Stimulated activated CD4-positive, alpha-beta T cell treated with anti-CD3 and anti-CD28 coated beads, Interleukin-1b, Interleukin-23, amount 100 ng/mL, for 4 hours (primary cell): ENCODE data around the gene CHST6.
"Not testable (repeated sequence)": the region's sequence is repeated elsewhere in the genome, so short reads cannot be mapped to it uniquely, and the experiment has no call there.

Experiments used
- DNase-seq, 2 donors: peaks; one replicate each; pipeline ENCODE4 v3.0.0-alpha.2; 2020; ENCODE audit warnings: low read depth in 2 of 2

CHST6 gene

DNA sequence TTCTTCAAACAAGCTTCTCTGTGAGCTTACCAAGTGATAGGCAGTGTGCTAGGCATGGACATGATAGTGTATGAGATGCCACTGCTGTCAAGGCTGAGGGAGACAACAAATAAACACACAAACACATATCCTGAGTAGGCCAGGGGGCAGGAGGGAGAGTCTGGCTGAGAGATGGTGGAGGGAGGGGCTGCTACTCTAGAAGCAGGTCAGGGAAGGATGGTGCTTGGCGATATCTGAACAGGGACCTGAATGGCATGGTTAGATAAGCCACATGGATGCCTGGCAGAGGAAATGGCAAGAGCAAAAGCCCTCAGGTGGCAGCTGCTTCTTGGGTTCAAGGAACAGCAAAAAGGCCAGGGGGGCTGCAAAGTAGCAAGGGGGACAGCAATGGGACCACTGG is 8.6 kb upstream of the CHST6 start:
- no peak for DNase-seq

DNA sequence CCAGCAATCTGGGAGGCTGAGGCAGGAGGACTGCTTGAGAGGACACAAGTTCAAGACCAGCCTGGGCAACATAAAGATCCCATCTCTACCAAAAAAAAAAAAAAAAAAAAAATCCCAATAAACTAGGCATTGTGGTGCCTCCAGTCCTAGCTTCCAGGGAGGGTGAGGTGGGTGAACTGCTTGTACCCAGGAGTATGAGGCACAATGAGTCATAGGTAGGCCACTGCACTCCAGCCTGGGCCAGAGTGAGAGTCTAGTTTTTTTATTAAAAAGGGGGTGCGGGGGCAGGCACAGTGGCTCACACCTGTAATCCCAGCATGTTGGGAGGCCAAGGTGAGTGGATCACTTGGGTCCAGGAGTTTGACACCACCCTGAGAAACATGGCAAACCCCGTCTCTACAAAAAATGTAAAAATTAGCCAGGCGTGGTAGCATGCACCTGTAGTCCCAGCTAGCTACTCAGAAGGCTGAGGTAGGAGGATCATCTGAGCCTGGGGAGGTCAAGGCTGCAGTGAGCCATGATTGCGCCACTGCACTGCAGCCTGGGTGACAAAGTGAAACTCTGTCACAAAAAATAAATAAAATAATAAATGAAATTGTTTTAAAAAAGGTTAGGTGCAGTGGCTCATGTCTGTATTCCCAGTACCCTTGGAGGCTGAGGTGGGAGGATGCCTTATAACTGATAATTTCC is 7.8 kb upstream of the CHST6 start:
- no peak for DNase-seq

DNA sequence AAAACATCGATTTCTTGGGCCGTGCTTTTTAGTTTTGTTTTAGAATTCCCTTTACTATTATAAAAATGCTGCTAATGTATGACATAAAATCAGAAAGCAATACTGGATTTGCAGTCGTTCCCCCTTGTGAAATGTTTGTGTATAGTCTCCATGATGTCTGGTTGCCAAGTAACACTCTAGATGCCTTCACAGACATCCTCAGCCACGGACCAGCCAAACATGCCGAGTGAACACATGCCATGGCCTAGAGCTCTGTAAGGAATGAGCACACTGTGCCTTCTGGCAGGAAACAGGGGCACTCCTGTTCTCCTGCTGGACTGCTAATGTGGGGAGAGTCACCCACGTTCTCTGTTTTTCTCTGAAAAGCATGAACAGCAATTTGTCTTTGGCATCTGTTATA is 6.6 kb upstream of the CHST6 start:
- DNase-seq, result not testable (repeated sequence)

DNA sequence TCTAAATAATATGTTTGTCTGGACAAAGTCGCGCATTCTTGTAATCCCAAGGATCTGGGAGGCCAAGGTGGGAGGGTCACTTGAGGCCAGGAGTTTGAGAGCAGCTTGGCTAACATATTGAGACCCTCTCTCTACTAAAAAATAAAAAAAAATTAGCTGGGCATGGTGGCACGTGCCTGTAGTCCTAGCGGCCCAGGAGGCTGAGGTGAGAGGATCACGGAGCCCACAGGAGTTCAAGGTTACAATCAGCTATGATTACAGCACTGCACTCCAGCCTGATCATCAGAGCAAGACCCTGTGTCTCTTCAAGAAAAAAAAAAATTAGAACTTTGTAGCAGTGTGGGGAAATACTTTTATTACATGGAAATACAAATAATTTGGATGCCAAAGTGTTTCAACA is 6.1 kb upstream of the CHST6 start:
- no peak for DNase-seq

DNA sequence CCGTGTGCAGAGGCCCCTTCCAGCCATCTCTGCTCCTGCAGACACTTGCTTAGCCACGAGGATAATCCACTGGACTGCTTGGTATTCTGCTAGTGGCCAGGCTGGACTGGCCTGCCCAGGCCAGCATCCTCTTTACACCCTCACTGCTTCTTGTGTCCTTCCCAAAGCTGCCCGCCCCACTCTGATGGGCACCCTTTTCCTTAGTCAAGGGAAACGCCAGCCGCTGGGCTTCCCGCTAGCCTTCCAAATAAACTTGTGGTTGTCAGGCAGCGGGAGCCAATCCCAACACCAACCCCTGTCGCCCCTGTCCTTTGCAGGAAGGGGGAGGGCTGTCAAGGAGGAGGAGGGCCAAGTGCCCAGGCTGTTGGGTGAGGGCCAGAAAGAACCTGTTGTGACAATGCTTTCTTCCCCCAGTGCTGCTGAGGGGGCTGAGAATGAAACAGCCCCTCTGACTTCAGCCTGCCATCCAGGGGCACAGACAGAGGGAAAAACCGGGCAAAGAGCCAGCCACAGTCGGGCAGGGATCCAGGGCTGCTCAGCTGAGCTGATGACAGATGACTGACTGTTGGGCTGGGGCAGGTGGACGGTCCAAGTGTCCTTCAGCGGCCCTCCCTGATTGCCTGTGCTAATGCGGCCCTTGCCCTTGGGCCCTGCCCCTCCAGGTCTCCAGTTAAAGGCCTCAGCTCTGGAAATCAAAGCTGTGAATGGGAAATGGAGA is 3.5 kb upstream of the CHST6 start:
- DNase-seq, result not testable (repeated sequence)

DNA sequence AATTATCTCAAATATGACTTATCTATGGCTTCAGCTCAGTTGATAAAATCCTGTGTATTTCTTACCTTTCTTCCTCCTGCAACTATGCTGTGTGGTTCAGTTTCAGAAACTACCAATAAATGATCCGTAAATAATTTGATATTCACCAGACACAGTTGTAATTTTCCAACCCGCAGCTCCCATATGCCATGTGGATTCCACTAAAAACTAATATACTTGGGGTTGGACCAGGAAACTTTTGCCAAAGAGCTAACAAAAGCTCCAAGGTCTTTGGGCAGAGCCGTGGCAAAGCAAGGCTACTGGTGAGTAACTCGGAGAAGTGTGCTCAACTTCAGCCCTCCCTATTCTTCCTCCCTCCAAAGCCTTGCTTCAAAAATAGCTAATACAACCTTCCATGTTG is 2.3 kb upstream of the CHST6 start:
- DNase-seq, result no peak

DNA sequence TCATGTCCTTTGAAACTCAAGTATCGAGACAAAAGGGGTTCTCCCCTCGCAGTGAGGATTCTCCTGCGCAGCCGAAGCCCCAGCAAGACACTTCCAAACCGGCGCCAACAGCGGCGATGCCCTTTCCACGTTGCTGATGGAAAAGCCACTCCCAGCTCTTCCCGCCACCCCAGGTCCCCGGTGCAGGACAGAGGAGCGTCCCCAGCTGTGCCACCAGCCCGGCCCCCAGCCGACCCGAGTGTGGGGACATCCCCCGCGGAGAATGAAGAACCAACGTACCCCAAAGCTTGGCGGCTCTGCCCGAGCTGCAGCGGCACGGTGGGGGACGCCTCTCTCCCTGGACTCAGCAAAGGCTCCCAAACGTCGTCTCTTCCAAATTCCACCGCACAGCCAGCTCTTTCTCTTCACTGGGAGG is 573 bp downstream of the CHST6 start:
- no peak for DNase-seq

DNA sequence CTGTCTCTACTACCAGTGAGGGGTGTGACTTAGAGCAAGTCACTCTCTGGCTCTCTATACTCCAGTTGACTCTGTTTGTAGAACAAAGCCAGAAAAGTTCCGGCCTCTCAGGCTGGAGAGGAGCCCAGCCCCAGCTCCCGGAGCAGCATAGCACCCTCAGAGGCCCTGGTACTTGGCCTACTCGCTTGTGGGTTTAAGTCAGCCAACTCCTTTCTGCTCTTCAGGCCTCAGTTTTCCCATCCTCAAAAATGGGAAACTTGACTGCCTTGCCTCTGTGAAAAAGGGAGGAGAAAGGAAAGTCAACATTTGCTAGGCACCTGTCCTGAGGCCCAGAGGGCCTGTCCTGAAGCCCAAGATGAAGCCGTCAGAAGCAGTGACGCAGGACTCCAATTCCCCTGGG is 1.1 kb downstream of the CHST6 start:
- no peak for DNase-seq

DNA sequence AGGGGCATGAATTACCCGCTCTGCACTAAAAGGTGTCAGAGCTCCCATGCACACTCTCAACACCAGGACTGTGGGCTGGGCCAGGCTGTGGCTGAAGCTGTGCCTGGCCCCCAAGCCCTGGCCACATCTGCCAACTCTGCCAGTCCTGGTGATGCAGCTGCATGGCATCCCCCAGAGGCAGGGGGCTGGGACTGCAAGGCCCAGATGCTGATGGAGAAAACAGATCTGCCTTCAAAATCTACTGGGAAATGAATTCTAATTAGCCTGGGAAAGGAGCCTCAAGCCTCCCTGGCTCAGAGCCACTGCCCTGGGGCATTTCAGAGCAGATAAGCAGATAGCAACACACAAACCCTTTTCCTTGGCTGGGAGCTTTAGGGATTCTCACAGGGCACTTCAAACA is 3.4 kb downstream of the CHST6 start:
- DNase-seq, result no peak

DNA sequence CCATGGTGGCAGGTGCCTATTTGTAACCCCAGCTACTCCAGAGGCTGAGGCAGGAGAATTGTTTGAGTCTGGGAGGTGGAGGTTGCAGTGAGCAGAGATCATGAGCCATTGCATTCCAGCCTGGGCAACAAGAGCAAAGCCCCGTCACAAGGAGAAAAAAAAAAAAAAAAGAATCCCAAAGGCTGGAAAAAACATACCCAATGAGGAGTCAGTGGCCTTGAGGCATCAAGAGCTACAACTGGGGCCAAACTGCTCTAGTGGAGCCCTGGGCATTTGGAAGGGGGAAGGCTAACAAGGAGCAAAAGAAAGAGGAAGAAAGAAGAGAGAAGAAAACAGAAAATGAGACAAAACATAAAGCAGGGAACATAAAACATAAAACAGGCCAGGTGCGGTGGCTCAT is 6.9 kb downstream of the CHST6 start:
- no peak for DNase-seq

DNA sequence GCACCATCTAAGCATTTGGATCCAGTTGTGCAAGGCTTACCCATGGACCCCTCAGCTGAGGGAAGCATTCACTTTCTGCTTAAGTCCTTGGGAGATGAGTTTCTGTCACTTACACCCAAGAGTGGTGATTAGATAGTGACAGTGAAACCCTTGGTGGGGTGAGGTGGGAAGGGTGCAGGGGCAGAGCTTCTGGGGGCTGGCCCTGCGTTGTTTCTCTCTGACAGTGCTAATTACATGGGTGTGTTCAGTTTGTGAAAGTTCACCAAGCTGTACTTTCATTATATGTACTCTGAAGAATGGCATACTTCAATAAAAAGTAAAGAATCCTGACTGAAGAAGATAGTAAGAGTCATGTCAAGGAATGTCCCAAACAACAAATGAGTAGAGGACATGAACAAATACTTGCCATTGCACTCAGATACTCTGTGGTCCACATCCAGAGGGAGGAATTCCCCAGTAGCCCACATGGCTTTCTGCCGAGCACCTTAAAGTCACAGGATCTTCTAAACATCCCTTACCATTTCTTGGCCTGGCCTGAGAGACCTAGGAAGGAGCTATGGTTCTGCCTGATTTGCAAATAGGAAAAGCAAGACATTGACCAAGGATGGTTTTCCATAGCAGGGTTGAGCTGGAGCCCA is 8.4 kb downstream of the CHST6 start:
- no peak for DNase-seq

DNA sequence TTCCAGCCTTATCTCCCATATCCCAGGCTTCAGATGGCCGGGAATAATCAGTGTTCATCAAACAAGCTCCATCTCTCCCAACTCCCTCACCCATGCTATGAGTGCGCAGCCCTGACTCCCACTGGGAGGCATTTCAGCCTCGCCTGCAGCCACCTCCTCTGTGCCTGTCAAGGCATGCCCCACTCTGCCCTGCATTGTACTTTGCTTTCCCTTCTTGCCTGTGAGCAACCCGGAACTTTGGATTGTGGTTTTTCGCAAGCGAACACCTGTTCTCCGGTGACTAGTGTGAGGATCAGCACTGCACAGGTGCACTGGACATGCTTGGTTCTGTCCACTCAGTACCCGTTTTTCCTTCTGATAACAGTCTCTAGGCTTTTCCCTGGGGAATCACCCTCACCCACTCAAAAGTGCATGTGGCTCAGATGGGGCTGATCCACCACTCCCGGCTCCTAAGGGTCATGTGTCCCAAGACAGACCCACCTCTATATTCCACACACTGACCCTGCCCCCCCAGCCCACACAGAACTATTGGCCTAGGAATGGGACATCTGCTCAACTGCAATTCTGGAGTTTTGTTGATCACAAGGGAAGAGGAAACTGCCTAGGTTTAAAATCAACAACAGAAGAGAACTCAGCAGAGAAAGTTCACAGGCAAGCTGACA is 9.1 kb downstream of the CHST6 start:
- no peak for DNase-seq

DNA sequence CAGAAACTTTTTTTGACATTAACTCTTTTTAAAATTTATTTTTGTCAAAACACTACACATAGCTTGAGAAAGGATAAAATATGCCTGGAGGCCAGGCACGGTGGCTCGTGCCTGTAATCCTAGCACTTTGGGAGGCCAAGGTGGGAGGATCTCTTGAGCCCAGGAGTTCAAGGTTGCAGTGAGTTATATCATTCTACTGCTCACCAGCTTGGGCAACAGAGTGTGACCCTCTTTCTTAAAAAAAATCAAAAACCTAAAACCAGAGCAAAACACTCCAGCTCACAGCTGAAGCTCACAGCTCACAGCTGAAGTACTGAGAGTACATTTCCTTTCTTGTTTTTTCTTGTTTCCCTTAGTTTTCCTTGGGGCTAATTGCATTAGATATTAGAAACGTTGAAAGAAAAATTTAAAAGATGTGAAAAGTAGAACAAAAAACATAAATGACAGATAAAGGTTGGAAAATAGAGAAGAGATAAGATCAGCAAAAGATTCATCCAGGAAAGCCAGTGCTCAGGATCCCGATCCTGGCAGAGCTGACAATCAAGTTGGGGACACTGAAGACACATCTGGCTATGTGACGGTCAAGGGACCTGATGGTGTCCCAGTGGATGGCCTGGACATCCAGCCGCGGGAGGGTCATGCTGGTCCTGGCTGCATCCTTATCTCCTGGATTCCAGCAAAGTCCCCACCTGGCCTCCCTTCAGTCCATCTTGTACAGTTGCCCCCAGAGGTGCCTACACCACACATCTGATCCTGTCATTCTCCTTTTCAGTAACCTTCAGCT is 9.8 kb downstream of the CHST6 start:
- no peak for DNase-seq

DNA sequence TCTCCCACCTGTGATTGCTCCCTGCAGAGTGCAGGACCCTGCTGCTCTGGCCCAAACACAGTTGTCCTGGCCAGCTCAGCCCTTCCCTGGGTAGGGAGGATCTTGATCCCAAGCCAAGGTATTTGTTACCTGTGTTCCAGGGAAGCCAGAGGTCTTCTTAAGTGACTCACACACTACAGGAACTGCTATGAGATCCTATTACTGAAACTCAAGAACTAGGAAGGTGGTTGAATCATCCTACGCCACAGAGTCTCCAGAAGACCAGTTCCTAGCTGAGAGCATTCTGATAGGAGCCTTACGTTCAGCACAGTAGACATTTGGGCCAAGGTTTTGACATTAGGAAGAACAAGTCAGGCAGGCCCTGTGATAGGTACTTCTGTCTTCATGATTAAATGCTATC is 12.0 kb downstream of the CHST6 start:
- DNase-seq, result no peak

DNA sequence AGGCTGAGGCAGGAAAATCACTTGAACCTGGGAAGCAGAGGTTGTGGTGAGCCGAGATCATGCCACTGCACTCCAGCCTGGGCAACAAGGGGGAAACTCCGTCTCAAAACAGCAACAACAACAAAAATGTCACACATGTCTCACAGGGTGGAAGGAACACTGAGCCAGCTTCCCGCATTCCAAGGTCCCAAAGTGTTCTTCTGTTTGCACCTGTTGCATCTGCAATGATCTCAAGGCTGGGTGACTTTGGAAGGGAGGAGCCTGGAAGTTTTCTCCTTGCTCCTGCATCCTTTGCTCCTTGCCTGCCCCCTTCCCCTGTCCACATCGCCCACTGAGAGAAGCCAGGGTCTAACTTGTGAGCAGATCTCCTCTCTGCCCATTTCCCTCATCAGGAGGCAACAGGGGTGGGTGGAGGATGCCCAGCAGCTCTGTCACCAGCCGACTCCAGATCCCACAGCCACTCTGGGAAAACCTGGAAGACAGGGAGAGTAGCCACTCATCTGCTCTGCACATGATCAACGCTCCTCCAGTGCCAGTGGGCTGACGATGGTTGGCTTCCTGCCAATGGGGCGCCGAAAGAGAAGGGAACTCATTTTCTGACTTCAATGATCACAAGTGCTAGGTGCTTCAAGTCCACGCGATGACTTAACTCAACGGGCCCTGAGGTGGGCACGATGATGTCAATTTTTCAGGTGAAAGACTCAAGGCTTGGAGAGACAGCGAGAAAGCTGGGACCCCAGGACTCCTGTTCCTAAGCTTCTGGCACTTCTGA is 12.6 kb downstream of the CHST6 start:
- no peak for DNase-seq

DNA sequence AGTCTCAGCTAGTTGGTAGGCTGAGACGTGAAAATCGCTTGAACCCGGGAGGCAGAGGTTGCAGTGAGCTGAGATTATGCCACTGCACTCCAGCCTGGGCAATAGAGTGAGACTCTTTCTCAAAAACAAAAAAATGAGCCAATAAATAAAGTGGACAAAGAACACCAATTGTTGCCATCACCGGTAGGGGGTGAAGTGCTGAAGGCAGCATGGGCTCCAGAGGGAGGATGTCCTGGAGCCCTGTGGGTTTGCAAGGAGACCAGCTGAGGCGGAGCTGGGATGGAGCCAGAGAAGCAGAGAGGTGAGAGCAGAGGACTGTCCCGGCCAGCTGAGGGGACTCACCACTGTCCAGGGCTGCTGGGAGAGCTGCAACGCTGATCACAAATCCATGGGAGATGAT is 13.8 kb downstream of the CHST6 start:
- DNase-seq, result no peak

DNA sequence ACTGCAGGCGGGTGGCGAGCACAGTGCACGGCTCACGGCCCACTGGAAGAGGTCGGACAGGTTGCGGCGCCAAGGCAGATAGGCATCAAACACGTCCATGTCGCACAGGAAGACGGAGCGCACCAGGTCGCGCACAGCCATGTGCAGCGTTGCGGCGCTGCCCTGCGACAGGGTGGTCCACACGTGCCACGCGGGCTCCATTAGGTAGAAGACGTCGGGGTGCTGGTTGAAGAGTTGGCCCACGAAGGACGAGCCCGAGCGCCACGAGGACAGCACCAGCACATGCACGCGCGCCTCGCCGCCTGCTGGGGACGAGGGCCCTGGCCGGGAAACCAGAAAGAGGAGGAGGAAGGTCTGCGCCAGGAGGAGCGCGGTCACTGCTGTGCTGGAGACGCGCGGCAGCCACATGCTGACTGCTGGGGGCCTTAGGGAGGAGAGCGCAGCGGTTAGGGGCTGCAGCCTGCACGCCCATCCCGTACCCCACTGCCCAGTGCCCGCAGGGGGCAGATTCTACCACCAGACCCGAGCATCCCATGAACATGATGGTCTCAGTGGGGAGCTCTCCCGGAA is 15.7 kb downstream of the CHST6 start:
- DNase-seq, result no peak

DNA sequence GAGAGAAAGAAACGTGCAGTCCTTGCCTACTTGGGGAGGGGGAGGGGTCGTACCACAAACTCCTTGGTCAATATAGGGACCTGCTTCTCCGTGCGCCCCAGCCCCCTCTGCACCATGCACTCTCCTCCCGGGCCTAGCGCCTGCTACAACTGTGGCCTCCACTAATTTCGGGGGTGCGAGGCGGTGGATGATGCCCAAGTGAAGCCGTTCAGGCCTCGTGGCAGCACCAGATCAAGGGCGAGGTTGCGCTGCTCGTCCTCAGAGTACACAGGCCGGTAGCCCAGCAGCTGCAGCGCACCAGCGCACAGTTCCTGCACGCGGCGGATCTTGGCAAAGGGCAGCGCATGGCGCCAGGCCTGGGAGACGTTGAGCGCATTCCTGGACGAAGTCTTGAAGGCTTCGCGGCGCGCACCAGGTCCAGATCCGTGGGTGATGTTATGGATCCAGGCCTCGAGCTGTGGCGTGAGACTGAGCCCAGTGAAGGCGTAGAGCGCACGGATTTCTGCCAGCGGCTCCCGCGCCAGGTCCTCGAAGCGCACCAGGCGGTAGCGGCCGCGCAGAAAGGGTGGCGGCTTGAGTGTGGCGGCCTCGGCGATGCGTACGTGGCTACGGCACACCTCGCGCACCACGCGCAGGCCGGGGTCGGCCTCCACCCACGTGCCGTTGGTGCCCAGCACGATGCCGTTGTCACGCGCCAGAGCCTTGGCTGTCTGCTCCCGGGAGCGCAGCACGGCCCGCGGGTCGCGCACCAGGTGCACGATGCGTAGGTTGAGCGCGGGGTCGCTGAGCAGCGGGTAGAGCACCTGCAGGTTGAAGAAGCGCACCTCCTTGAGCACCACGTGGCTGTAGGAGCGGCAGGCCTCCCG is 16.5 kb downstream of the CHST6 start:
- DNase-seq, result no peak

DNA sequence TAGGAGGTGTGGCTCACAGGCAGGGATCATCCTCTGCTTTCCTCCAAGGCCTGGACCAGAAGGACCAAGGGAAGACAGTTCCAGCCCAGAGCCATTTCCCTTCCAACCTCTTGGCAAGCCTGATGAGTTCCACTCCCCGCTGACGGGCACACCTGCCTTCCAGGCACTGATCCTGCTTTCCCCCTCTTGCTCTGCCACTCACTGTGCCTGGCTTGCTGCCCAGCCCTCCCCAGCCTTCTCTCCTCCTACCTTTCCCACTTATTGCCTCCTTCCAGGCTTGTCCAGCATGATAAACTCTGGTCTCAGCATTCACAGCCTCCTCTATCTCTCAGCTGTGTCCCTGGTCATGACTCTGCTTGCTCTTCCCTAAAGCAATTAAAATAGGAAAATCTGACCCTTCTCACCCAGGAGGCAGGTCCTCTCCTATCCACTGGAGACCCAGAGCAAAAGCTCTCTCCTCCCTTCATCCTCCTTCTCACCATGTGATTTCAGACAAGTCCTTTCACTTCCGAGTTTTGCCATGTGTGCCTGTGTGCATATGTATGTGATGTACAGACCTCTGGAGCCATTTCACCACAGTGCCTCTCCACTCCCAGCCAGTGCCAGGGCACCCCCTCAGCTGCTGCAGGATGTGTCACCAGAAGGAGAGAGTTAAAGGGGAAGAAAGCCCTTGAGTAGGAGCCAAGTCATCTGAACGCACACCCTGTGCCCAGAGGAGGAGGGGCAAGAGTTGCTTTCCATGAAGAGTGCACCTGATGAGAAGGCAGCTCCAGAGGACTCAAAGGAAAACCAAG is 17.4 kb downstream of the CHST6 start:
- no peak for DNase-seq
